Activated CD4-positive, alpha-beta T cell treated with anti-CD3 and anti-CD28 coated beads, Interleukin-2, amount 50 U/mL, for 4 hours (primary cell): Measurements from ENCODE around the gene MFSD6L.

Source experiments
- DNase-seq, 2 experiments: peaks; one replicate each; pipeline ENCODE4 v3.0.0-alpha.2; 2020

Gene MFSD6L

DNA sequence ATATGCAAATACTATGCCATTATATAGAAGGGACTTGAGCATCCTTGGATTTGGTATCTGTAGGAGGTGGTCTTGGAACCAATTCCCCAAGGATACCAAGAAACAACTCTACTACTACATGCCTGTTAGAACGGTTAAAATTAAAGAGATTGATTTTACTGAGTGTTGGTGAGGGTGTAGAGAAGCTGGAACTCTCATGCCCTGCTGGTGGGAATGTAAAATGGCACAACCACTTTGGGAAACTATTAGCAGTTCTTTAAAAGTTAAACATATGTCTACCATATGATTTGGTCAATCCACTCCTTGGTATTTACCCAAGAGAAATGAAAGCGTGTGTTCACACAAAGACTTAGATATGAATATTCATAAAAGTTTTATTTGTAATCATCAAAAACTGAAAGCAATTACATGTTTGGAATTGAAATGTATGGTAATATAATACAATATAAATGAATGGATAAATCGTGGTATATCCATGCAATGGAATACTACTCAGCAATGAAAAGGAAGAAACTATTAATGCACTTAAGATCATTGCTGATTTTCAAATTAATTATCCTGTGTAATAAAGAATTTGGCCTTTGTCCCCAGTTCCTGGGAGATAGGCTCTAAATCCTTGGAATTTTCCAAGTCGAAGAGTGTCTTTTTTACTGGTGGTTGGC is 7.8 kb downstream of the MFSD6L start:
- no peak for DNase-seq

DNA sequence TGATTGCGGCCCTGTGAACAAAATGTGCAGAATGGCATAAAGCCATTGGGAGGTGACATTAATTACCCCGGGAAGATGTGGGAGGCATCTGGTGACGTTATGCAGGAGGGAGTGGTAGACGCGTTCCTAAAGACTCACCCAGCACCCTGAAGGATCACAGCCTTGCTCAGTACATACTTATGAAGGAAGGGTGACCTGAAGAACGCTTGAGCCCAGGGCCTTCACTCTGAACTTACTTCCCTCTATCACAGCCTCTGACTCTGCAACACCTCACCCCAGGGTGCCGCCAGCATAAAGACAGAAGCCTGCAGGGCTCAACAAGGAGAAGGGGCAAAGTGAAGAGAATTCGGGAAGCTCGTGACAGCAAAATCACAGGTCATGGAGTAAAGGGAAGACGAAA is 9.4 kb downstream of the MFSD6L start:
- DNase-seq: no peak

DNA sequence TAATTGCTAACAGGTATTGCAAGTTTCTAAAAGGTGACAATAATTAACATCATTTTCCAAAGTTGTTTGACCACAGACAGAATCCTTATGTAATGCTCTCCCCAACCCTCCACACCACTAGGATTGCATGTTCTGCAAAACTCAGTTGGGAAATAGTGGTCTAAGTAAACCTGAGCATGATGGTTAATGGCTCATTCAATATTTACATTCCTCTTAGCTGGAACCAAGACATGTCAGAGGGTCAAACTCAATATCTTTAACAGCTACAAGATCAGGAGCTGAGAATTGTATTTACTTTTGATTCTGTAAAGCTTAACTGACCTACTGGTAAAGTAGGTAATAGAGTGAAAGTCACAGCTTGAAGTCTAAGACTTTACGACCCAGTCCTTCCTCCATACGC is 10.2 kb downstream of the MFSD6L start:
- no peak for DNase-seq

DNA sequence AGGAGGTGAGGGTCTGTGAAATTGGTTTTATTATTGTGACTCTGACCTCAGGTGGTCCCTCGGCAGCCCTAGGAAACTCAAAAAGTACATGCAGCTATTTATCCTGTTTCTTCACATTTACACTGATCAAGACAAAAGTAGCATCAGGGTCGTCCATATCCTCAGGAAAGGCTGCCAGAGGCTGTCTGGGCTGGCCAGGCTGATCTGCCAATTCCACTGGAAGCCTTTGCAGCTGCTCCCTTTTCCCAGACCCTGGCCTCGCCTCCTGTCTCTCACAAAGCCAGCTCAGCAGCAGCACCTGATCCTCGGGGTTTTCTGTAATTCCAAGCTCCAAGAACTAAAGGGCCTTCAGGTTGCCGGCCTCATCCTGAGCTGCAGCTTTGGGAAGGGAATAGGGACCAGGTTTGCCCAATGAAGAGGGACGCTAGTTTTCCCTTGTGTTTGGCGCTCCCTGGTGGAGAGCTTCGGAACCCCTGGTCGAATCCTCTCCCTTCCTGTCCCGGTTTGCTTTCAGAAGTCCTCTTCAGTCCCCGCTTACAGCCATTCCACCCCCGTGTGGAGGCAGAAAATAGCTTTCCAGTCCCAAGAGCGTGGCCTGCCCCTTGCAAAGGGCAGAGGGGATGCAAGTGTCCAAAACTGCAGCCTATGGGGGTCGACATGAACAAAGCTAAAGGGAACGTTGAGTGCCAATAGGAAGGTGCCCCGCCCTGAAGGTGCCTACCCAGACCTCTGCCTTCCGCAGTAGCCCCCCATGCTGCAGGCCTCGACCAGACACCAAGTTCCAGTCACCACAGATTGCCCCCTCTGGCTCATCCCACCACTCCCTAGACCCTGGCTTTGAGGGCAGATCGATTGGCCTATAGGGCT is 13.4 kb downstream of the MFSD6L start:
- peak; percentile 51 to 63 for DNase-seq

DNA sequence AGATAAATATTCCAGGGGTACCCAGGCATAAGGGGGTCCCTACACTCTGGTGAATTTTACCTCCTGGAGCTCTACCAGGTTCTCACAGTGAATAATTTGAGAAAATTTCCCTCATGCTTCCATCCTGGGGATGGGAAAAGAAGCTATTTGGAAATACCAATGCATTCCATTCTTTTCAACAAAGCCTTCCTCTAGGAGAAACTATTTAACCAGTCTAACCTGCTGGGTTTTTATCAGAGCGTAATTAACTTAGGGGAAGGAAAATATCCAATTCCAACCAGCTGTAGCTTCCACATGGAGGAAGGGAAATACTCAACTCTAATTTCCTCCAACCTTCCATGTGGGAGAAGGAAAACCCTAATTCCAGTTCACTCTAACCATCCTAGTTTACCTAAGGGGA is 17.0 kb downstream of the MFSD6L start:
- no peak for DNase-seq

- no peak for DNase-seq
Observed at GRCh38 chr17:8781776-8782175, 17.4 kb downstream of the MFSD6L start.

DNA sequence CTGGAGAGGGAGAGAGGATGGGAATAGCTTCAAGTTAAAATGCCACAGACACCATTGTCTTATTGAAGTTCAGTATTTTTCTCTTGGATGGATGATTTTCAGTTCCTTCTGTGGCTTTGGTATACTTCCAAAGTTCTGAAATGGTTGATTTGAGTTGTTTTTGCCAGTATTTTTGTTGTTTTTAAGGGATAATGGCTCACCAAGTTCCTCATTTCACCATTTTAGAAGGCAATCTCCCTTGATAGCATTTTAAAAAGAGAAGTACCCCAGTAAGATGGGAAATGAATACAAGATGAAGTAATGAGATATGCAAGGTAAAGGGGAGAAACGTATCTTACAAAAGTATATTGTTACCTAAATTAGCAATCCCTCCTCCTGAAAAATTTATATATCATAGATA is 22.3 kb downstream of the MFSD6L start:
- no peak for DNase-seq

DNA sequence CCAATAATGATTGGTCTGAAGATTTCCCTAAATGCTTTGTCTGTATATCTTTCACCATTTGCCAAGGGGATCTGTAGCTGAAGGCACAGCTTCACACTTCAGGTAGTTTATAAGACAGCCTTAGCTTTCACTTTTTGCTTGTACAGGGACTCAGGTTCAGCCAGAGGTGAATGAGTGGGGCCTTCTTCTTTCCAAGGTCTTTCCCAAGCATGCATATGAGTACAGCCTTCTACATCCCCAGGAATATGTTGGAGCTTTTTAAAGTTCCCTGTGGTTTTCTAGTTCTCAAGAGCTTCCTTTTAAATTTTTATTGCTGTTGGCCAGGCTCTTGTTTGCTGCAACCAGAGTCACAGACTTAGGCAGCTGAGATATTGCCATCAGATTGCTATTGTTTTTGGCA is 22.9 kb downstream of the MFSD6L start:
- DNase-seq: no peak

DNA sequence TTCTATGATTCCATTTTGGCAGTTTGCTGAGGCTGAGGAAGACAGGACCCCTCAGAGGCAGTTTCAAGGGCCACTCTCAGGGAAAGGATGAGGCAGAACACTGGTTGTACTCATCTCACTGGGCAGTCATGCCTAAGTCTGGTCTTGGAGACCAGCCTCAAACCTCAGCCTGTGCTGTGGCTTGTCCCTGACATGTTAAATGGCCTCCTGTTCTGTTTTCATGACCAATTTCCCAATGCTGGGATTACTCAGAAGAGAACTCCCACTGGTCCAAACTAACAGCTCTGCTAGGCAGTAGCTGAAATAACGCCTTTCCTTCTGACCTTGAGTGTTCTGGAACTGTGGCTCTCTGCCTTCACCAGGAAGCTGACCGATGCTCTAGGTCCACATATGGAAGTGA is 32.4 kb downstream of the MFSD6L start:
- no peak for DNase-seq

DNA sequence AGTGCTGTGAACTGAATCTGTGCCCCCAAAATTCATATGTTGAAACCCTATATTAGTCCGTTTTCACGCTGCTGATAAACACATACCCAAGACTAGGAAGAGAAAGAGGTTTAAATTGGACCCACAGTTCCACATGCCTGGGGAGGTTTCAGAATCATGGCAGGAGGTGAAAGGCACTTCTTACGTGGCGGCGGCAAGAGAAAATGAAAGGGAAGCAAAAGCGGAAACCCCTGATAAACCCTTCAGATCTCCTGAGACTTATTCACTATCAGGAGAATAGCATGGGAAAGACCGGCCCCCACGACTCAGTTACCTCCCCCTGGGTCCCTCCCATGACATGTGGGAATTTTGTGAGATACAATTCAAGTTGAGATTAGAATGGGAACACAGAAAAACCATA is 37.2 kb downstream of the MFSD6L start:
- DNase-seq: no peak

DNA sequence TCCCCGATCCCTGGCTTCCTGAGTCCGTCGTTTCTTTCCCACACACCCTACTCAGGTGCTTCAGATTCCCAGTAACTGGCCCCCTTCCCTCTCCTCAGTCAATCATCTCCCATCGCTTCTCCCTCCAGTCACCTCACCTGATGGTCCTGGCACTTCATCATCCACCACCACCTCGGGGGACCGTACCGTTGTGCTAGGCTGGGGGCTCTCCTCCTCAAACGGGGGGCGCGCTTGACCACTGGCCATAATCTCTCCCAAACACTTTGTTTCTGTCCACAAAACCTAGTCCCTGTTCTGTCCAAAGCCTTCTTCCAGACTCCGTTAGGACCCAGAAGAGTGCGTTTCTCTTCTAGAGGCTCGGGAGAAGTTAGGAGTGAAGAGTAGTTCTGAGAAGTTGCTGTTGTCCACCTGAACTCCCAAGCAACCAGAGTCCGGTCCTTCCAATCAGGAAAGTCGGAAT is 41.0 kb downstream of the MFSD6L start, which contains the start of gene SPDYE4:
Gene SPDYE4, minus strand, starts transcription at position 410 of the 460 bp plus-strand sequence. Its CDS starts 164 bp downstream, at position 246.
- no peak for DNase-seq

- DNase-seq: no peak
Observed at GRCh38 chr17:8757189-8757588, 42.0 kb downstream of the MFSD6L start.

- DNase-seq: no peak
Observed at GRCh38 chr17:8755590-8756255, 43.4 kb downstream of the MFSD6L start.

GRCh38 chr17:8754890-8755289 is 44.3 kb downstream of the MFSD6L start:
- DNase-seq: no peak

- DNase-seq: no peak
Observed at GRCh38 chr17:8753976-8754440, 45.2 kb downstream of the MFSD6L start.

- DNase-seq: no peak
Observed at GRCh38 chr17:8753136-8753975, 45.8 kb downstream of the MFSD6L start.

DNA sequence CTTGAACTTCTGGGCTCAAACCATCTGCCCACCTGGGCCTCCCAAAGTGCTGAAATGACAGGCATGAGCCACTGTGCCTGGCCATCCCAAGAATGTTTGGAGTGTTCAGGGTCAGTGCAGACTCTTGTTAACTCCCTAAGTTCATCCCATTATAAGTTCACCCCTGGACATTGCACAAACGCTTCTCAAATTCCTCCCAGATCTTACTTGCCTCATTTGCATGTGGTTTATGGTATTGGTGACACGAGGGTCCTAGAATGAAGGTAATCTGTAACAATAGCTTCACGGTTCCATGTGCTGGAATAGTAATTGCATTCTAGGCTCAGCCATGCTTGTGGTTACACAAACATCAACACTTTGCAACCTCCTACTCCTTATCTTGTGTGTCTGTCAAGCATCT is 49.5 kb downstream of the MFSD6L start:
- no peak for DNase-seq

DNA sequence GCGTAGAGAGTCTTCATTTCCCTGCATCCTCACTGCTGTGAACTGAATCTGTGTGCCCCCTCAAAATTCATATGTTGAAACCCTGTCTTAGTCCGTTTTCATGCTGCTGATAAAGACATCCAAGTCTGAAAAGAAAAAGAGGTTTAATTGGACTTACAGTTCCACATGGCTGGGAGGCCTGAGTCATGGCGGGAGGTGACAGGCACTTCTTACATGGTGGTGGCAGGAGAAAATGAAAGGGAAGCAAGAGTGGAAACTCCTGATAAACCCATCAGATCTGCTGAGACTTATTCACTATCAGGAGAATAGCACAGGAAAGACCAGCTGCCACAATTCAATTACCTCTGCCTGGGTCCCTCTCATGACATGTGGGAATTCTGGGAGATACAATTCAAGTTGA is 51.4 kb downstream of the MFSD6L start:
- DNase-seq: no peak
